ENCODE measurements around the gene BMP6. TPM values are rescaled to one million over a fixed set of nuclear protein-coding genes. Genes with fewer than 3 reads are reported as not detected.

BMP6 gene
- polyA plus RNA-seq, 2 of the 4 experiments (the other 2 are of a cell fraction): 8.4 to 23.0 TPM

DNA sequence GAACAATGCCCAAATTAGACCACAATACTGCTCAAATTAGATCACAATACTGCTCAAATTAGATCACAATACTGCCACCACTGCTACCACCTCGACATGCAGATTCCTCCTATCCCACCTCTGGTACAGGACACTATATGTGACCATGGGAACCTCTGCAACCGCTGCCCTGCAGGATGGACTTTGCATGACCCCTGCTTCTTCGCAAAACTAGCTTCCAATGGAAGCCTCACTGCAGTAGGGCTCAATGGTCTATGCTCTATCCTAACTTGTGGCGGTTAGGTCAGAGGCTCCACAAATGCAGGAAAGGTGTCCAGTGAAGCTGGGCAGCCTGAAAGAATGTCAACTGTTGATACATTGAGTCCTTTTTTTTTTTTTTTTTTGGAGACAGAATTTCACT, 192.5 kb downstream of the BMP6 start:
- 79% methylated on average over 3 of the region's 4 CpGs for WGBS (ENCODE audit: missing lambda C conversion rate)
- ChIA-PET POLR2A (no interaction called here), CTCF (interaction anchor here (0.7 to 1.3 kb wide), 2 partner anchors 20 to 54 kb away, joined by 3 read pairs; no protein-coding TSS in a partner anchor)
- TF ChIP-seq, protein P1, sequence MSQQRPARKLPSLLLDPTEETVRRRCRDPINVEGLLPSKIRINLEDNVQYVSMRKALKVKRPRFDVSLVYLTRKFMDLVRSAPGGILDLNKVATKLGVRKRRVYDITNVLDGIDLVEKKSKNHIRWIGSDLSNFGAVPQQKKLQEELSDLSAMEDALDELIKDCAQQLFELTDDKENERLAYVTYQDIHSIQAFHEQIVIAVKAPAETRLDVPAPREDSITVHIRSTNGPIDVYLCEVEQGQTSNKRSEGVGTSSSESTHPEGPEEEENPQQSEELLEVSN (IDR thresholded peaks at IDR 0.05; ENCODE audit: borderline replicate concordance, low read depth): no peak
- TF ChIP-seq BHLHE40 (IDR thresholded peaks at IDR 0.05; ENCODE audit: low read depth, low read length) (no peak), KDM1A (IDR thresholded peaks at IDR 0.05; ENCODE audit: low read depth) (no peak), MAZ (IDR thresholded peaks at IDR 0.05; ENCODE audit: borderline replicate concordance, low read depth, low read length) (no peak), CTCF (IDR thresholded peaks at IDR 0.05) (no peak), HOXA7 (CRISPR knock-in tag; IDR thresholded peaks at IDR 0.05) (no peak), KDM5A (IDR thresholded peaks at IDR 0.05) (no peak), MAFK (IDR thresholded peaks at IDR 0.05; ENCODE audit: partially characterized antibody) (no peak)
- no peak overlapping the region for H3K27ac ChIP-seq
- H3K4me3 ChIP-seq: no peak overlapping the region
- DNase-seq (ENCODE audit: low read depth in 1 of 2, low spot score in 1 of 2) (no peak), ATAC-seq (no peak), FAIRE-seq (no peak)
- 0 out of 3 replicates have a peak, but pooled peaks cover 3% of the 10 kb centered on the region for H3K4me1 ChIP-seq
- no peak overlapping the region for H3K4me2 ChIP-seq
- H3K9me3 ChIP-seq: no peaks in the 10 kb centered on the region

DNA sequence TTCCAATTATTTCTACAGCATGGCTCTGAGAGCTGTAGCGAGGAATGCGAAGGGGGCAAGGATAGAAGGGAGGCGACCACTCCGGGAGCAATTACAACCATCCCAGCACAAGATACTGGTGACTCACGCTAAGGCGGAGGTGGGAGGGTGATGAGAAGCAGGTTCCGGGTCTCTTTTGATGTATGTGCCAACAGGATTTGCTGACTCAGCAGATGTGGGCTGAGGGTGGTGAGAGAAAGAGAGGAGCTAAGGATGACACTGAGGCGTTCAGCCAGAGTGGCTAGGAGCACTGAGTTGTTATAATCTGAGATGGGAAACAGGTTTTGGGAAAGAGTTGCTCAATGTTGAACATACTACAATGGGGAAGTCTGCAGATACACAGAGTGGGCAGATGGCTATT, 194.0 kb downstream of the BMP6 start:
- Histone ChIP-seq H3K4me2 (no peak overlapping the region), H3K4me1 (0 out of 3 replicates have a peak, but pooled peaks cover 3% of the 10 kb centered on the region), H3K4me3 (no peak overlapping the region), H3K27ac (no peak overlapping the region), H3K9me3 (no peaks in the 10 kb centered on the region; the same call in 2 of the 3 replicates)
- FAIRE-seq (no peak), DNase-seq (ENCODE audit: low read depth in 1 of 2, low spot score in 1 of 2) (peak in 1 of 2 experiments; percentile 34), ATAC-seq (no peak)
- POLR2A ChIA-PET: no interaction called here
- WGBS (ENCODE audit: missing lambda C conversion rate): 55% methylated on average over 8 of the region's 8 CpGs
- CTCF ChIA-PET: no interaction called here
- TF ChIP-seq CTCF (IDR thresholded peaks at IDR 0.05) (no peak), ATOH8 (CRISPR knock-in tag; IDR thresholded peaks at IDR 0.05; ENCODE audit: low read depth) (no peak), EP300 (IDR thresholded peaks at IDR 0.05) (no peak), GATA3 (IDR thresholded peaks at IDR 0.05; ENCODE audit: borderline replicate concordance) (no peak), CBX8 (IDR thresholded peaks at IDR 0.05) (no peak), MAFK (IDR thresholded peaks at IDR 0.05; ENCODE audit: partially characterized antibody) (peak; percentile 99)
- TF ChIP-seq, protein P2, sequence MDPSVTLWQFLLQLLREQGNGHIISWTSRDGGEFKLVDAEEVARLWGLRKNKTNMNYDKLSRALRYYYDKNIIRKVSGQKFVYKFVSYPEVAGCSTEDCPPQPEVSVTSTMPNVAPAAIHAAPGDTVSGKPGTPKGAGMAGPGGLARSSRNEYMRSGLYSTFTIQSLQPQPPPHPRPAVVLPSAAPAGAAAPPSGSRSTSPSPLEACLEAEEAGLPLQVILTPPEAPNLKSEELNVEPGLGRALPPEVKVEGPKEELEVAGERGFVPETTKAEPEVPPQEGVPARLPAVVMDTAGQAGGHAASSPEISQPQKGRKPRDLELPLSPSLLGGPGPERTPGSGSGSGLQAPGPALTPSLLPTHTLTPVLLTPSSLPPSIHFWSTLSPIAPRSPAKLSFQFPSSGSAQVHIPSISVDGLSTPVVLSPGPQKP (IDR thresholded peaks at IDR 0.05; ENCODE audit: low read depth, low read length): no peak

DNA sequence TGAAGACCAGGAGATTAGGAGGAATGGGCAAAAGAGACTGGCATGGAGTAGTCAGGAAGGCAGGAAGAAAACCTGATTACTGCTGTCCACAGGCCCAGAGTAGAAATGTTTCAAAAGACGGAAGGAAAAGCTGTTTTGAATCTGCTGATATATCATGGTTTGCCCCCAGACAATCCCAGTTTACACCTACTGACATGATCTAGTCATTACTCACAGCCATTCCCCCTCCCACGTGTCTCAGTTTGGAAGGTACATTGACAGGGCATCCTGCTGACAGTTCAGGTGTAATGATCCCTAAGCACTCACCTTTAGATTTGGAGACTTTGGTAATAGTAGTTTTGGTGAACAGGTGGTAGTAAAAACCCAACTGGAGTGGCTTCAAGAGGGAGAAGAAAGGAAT, 194.5 kb downstream of the BMP6 start:
- no peak for ATAC-seq

More for the DNA sequence above, 194.5 kb downstream of the BMP6 start:
- Histone ChIP-seq H3K27ac (no peak overlapping the region), H3K4me1 (0 out of 3 replicates have a peak, but pooled peaks cover 3% of the 10 kb centered on the region), H3K4me2 (no peak overlapping the region), H3K4me3 (no peak overlapping the region), H3K9me3 (no peaks in the 10 kb centered on the region; the same call in 2 of the 3 replicates)
- DNase-seq (ENCODE audit: low read depth in 1 of 2, low spot score in 1 of 2): no peak
- WGBS (ENCODE audit: missing lambda C conversion rate): 39% methylated on average over 2 of the region's 2 CpGs
- ChIA-PET POLR2A (no interaction called here), CTCF (no interaction called here)
- no peak for FAIRE-seq
- TF ChIP-seq CBX2 (IDR thresholded peaks at IDR 0.05; ENCODE audit: borderline replicate concordance, low read depth): no peak
